K562 (cell line): ENCODE results near the gene COL24A1.

Experiments used
- CHD1 ChIP-seq: fragments of 200-600 bp; sonication (generic); IDR thresholded peaks from one replicate; pipeline ENCODE4 v1.6.1; 2012; ENCODE audit warnings: mild to moderate bottlenecking, moderate library complexity, low read length, inconsistent platforms
- EZH2 ChIP-seq: IDR thresholded peaks from 2 replicates; pipeline ENCODE4 v1.6.1; 2012; ENCODE audit warnings: low read depth, mild to moderate bottlenecking, inconsistent platforms, low read length, borderline replicate concordance
- FOXA3 ChIP-seq, 2 experiments: fragments of 450-650 bp in 1 of 2; sonication (generic) in 1 of 2; formaldehyde crosslinking; IDR thresholded peaks in 1 of 2; conservative IDR thresholded peaks in 1 of 2; 2 replicates each; pipeline versions ENCODE4 v1.4.0 to v1.8.0; 2020 to 2022; ENCODE audit warnings: mild to moderate bottlenecking in 2 of 2, missing genetic modification reagents in 1 of 2
- LARP7 ChIP-seq: fragments of 450-650 bp; IDR thresholded peaks from 2 replicates; pipeline ENCODE4 v1.6.1; 2016
- NR2F6 ChIP-seq: fragments of 450-650 bp; formaldehyde crosslinking; IDR thresholded peaks from 2 replicates; pipeline ENCODE4 v1.4.0; 2020; ENCODE audit warnings: mild to moderate bottlenecking
- NRF1 ChIP-seq, 2 experiments: fragments of 450-650 bp; IDR thresholded peaks in 1 of 2; conservative IDR thresholded peaks in 1 of 2; 2 replicates each; pipeline ENCODE4 v1.6.1; 2014; ENCODE audit warnings: mild to moderate bottlenecking in 2 of 2
- POLR2A ChIP-seq: fragments of 450-650 bp; conservative IDR thresholded peaks from 2 replicates; pipeline ENCODE4 v1.6.1; 2016
- RBM22 ChIP-seq: fragments of 200-400 bp; formaldehyde crosslinking; IDR thresholded peaks from 2 replicates; pipeline ENCODE4 v1.6.1; 2018; ENCODE audit warnings: low read length, low read depth; ENCODE audit not compliant: poor library complexity, severe bottlenecking
- SMC3 ChIP-seq: conservative IDR thresholded peaks from 2 replicates; pipeline ENCODE4 v1.6.1; 2011; ENCODE audit warnings: low read depth, low read length, improper control_type of control experiment; ENCODE audit not compliant: insufficient read depth
- TF ChIP-seq, protein P1 (sequence below), 3 experiments: IDR thresholded peaks in 2 of 3; conservative IDR thresholded peaks in 1 of 3; 2 replicates each; pipeline ENCODE4 v1.5.1; 2011 to 2012; ENCODE audit warnings: low read length in 3 of 3, mild to moderate bottlenecking in 3 of 3, control low read depth in 2 of 3, improper control_type of control experiment in 1 of 3, inconsistent platforms in 1 of 3, low read depth in 1 of 3, mixed read lengths in 1 of 3, moderate library complexity in 1 of 3; ENCODE audit not compliant: insufficient read depth in 2 of 3

DNA sequence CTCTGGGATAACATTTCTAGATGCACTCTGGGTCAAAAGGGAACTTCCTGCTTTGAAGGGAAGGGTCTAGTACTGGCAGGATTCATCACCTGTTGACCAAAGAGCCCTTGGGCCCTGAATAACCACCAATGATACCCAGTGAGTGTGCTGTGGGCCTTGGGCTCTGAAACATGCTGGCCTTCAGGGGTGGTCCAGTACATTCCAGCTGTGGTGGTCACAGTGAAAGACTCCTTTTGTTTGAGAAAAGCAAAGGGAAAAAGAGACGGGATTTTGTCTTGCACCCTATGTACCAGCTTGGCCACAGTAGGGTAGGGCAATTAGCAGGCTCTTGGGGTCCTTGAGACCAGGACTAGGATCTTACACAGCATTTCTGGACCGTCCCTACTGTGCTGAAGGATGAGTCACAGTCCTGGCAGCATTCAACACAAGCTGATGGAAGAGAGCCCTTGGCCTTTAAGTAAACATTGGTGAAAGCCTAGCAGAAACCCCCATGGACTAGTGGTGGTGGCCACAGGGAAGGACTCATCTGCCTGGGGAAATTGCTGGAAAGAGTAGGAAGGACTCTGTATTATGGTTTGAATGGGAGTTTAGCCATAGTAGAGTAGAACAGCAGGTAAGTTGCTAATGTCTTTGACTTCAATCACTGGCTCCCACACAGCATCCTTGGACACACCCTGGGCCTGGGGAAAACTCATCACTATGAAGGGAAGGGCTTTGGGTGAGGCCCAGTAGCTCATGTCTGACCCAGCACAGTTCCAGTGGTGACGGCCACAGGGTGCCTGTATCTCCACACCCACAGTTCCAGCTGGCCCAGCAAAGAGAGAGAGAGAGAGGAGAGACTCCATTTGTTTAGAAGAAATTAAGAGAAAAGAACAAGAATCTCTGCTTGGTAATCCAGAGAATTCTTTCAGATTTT, 87.5 kb downstream of the COL24A1 start:
- TF ChIP-seq, protein P1, sequence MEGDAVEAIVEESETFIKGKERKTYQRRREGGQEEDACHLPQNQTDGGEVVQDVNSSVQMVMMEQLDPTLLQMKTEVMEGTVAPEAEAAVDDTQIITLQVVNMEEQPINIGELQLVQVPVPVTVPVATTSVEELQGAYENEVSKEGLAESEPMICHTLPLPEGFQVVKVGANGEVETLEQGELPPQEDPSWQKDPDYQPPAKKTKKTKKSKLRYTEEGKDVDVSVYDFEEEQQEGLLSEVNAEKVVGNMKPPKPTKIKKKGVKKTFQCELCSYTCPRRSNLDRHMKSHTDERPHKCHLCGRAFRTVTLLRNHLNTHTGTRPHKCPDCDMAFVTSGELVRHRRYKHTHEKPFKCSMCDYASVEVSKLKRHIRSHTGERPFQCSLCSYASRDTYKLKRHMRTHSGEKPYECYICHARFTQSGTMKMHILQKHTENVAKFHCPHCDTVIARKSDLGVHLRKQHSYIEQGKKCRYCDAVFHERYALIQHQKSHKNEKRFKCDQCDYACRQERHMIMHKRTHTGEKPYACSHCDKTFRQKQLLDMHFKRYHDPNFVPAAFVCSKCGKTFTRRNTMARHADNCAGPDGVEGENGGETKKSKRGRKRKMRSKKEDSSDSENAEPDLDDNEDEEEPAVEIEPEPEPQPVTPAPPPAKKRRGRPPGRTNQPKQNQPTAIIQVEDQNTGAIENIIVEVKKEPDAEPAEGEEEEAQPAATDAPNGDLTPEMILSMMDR (IDR thresholded peaks at IDR 0.05 in 2 of 3, conservative IDR thresholded peaks at IDR 0.05 in 1 of 3; ENCODE audit: insufficient read depth in 2 of 3, low read depth in 1 of 3, low read length in 3 of 3): no peak
- TF ChIP-seq RBM22: no peak
- TF ChIP-seq FOXA3 (CRISPR knock-in tag; conservative IDR thresholded peaks at IDR 0.05 in 1 of 2, IDR thresholded peaks at IDR 0.05 in 1 of 2): no peak
- no peak for TF ChIP-seq LARP7
- no peak for TF ChIP-seq NR2F6 (CRISPR knock-in tag)
- no peak for TF ChIP-seq NRF1 (conservative IDR thresholded peaks at IDR 0.05 in 1 of 2, IDR thresholded peaks at IDR 0.05 in 1 of 2)
- no peak for TF ChIP-seq SMC3
- TF ChIP-seq EZH2: no peak
- TF ChIP-seq CHD1: no peak
- TF ChIP-seq POLR2A: no peak
